Right hindlimb (tissue), 1 donor: ENCODE results near the gene UBA3.

ENCODE experiments used
- DNase-seq: peaks from one replicate; pipeline ENCODE4 v3.0.0-alpha.2; 2018

Gene UBA3

DNA sequence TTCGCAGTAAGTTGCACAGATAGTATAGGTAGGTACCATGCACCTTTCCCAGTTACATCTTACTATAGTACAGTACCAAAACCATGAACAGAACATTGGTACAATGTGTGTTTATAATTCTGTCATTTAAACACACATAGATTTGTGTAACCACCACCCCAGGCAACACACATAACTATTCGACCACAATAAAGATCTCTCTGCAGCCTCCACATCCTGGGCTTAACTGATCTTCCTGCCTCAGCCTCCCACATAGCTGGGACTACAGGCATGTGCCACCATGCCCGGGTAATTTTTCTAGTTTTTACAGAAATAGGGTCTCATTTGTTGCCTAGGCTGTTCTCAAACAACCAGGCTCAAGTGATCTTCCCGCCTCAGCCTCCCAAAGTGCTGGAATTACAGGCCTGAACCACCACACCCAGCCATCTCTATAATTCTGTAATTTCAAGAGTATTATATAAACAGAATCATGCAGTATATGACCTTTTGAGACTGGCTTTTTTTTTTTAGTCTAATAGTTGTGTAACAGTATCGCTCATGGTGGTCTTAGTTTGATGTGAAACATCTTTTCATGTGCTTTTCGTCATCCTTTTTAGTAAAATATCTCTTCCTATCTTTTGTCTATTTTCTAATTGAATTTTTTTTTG lies 14.7 kb downstream of the UBA3 start:
- DNase-seq = no peak

DNA sequence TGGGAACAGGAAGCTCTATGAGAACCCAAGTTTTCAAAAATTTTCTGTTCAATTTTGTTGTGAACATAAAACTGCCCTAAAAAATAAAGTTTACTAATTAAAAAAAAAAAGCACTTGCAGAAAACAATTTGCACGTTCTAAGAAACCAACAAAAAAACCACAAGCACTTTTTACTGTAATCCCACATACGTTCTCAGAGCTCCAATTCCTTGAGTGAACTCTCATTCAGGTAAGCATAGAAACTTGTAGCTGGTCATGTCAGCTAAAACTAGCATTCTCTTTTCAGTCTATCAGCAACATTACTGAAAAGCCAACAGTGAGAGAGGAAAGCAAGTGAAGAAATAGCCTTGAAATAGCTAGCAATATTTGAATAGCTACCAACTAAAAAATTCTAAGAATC lies 16.5 kb downstream of the UBA3 start:
- no peak for DNase-seq

DNA sequence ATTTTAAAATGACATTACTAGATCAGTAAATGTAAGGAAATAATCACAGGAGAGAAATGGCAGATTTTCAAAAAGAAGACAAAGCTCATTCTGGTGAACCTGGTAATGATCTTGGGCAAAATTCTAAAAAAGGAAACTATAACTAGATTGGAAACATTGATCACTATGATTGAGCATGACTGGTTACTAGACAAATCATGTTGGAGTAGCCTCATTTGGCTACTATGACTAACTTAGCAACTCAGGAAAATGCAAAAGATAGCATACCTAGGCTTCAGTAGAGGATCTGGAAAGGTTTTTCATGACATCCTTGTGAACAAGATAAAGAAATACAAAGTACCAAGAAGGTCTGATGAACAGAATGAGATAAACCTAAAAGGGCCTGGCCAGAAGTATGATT lies 20.5 kb downstream of the UBA3 start:
- DNase-seq = no peak

DNA sequence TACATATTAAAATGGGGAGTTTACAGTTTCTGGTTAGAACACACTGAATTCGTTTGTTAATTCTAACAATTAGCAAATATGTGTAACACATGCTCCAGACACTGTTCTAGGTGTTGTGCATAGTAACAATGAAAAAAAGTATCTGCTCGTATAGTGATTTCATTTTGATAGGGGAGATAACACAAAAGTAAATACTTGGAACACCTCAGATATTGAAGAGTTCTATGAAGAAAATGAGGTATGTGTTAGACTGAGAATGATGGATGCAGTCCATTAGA lies 21.3 kb downstream of the UBA3 start:
- DNase-seq = no peak

DNA sequence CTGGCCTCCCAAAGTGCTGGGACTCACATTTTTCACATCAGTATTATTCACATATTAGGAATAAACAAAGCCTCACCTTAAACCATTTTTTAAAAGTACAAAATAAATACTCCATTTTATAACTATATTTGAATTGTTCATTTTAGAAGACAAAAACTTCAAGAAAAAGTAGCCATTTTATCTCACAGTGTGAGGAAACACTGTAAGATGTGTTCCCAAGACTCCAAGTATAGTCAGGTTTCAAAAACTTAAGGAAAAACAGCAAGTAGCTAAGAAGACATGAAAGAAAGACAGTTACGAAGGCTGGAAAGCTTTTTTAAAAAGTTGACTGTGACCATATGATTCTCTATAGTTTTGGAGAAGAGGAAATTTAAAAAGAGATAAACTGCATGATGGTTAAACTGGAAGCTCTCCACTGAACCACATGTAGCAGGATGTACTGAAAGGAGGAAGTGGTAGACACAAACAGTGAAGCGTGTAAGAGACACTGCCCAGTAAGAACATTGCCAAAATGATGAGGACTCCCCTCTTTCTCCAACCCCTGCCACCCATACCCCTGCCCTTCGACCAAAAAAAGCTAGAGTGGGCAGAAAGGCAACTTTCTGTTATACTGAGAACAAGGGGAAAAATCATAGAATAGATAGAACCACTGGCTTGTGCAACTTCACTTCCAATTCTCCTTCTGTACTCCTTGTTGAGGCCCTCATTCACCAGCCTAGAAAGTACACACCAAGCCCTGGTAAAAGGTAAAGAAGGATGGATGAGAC lies 21.8 kb downstream of the UBA3 start:
- DNase-seq = no peak

DNA sequence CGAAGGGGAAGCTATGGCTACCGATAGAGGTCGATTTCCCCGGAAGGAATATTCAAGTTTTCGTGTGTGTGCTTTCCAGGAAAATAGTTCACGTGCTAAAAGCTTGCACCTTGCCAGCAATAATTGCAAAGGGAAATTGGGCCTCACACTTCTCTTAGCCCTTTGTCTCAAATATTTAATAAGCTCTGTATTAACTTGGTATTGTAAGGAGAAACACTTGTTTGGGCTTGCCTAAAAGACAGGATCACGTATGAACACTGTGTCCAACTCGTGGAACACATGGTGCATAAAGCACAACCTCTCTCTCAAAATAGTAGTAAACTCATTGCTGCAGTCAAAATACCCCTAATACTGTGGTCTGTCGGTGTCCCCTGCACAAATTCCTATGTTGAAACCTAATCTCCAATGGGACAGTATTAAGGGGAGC lies 27.7 kb downstream of the UBA3 start:
- DNase-seq = no peak

DNA sequence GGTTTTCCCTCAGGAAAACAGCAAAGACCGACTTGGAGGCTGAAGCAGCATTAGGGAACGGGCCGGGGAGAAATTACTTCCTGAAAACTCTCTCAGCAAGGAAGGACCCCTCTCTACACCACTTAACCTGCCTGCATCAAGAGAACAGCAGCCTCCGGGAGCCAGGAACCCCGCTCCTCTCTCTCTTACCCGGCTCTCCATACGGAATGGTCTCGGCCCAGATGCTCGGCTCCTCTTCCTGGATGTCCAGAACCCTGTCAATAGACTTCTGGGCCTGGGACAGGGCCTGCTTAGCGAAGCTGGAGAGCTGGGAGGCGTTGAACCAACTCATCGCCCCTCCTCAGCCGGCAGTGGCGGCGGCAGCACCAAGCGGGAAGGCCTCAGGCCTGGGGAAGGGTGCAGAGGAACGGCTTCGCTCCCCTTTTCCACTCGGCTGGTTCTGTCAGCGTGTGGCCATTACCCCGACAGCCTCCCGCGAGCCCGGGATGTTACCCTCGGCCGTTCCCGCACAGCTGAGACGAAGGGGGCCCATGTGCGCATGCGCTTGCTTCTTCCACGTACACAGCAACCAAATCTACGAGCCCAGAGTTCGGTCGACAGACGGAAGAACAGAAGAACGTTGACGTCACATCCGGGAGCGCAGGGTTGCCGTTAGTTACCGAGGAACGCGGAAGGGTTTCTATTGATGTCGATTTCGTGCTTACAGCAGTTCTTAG lies 28.3 kb downstream of the UBA3 start, which contains the start of gene TMF1:
Gene TMF1 (minus strand): TSS at position 578 of the 716 bp plus-strand sequence. CDS start 247 bp downstream, at position 331.
- peak; percentile 98 for DNase-seq

DNA sequence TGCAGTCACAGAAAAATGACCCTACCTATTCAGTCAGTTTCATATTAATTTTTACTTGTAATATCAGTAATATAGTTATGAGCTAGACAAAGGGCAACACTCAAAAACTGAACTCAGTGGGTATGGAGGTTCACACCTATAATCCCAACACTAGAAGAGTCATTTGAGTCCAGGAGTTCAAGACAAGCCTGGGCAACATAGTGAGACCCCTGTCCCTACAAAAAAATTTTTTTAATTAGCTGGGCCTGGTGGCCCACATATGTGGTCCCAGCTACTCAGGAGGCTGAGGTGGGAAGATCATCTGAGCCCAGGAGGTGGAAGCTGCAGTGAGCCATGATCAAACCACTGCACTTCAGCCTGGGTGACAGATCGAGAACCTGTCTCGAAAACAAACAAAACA lies 31.2 kb downstream of the UBA3 start:
- DNase-seq = no peak

DNA sequence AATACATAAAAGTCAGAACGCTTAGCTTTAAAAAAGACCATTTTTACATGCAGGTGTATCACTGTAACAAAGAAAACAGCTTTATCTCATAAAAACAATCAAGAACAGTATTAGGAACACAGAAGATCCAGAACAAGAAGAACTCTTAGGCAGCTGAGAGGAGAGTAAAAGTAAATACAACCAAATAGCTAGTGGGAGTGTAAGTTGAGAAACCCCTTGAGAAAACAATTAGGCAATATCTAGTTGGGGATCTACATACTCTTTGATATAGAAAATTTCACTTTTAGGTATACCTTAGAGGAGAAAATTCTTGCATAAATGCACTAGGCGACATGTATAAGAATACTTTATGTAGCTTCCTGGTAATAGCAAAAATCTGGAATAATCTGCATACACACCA lies 35.6 kb downstream of the UBA3 start:
- DNase-seq = no peak

DNA sequence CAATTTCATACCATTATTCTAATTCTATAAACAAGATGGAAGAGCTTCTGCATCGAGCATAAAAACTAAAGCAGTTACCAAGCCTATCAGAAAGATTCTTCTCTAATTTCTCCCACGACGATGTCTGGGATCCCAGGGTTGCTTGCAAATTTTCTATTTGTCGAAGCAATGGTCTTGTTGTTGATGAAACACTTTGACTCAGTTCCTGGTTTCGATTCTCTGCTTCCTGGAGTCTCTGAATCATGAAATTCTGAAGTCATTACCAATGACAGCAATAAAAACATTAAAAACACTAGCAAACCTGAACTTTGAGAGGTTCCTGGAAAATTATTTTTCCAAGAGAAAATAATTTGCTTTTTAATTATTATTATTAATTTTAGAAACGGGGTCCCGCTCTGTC lies 46.7 kb downstream of the UBA3 start:
- no peak for DNase-seq

DNA sequence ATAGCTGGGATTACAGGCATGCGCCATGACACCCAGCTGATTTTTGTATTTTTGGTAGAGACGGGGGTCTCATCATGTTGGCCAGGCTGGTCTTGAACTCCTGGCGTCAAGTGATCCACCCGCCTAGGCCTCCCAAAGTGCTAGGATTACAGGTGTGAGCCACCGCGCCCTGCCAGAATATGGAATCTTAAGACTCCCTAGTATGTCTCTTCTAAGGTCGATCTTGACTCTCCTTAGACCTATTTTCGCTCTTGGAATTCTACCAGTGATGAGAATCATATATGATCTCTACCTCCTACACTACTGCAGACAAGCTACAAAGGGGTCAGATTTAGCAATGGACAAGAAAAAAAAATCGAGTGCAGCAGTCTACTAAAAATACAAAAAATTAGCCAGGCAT lies 47.4 kb downstream of the UBA3 start:
- no peak for DNase-seq

DNA sequence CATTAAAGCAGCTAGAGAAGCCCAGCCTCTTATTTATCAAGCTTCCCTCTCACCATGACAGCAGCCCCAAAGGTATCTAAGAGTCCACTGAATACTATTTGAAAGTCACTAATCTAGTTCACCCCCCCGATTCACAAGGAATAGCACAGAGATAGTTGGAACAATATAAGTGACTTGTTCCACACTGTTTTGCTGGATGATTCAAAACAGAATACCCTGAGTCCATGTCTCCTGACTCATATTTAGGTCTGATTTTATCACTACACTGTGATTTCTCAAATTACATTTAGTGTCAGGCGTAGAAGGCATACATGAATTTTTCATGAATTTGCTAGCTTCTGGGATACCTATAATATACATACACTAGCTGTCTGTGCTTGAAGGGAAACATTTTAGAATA lies 48.0 kb downstream of the UBA3 start:
- no peak for DNase-seq

DNA sequence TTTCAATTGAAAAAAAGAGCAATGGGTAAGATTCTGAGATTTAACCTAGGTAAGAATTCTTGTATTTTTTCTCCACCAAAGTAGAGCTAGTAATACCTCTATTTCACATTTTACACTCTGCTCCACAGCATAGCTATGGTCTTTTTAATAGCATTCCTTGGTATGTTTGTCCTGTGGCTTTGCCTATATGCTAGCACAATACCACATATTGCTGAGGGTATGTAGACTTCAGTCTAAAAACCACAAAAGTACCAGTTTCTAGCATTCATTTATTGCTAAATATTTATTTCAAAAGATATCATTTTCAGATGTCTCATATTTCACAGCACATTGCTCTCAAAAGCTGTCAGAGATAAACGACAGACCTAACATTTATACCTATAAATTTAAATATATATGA lies 48.5 kb downstream of the UBA3 start:
- no peak for DNase-seq

DNA sequence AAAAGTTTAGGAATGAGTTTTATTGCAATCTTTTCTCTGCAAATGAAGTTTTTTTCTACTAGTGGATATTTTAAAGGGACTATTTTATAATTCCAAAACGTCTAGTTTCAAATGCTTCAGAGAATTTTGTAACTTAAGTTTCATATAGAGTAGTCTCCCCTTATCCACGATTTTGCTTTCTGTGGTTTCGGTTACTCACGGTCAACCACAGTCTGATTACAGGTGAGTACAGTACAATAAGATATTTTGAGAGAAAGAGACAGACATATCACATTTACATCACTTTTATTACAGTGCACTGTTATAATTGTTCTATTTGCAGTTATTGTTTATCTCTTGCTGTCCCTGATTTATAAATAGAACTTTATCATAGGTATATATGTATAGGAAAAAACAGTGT lies 59.3 kb downstream of the UBA3 start:
- no peak for DNase-seq

DNA sequence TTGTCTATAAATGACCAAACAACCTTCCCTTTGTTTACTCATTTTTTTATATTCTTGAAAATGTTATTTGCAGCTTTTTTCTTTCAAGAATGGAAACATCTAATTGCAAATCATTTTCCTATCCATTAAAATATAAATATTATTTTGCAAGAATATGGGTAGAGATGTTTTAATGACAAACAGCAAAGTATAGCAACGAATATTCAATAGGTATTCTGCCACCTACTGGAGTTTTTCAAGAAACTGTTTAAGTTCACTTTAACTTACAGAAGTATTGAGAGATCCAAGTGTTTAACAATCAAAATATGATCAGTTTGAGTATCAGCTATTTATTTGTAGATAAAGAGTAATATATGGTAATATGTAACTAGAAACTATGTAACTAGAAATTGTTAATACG lies 59.7 kb downstream of the UBA3 start:
- DNase-seq = no peak

DNA sequence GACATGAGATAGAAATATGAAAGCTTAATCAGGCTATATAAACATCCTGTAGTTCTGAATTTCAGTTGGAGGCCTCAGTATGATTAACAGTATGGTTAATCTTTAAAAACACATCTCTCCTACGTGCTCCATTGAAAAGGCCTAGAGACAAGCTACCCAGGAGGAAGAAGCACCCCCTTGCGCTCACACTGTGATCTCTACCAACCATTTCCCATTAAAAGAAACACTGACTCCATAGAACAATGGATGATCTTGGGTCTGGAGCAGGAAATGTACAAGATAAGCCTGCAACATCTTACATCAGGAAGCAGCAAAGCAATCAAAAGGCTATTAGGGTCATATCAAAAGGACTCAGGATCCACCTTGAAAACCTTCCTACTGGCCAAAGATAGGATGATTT lies 63.3 kb downstream of the UBA3 start:
- DNase-seq = no peak

DNA sequence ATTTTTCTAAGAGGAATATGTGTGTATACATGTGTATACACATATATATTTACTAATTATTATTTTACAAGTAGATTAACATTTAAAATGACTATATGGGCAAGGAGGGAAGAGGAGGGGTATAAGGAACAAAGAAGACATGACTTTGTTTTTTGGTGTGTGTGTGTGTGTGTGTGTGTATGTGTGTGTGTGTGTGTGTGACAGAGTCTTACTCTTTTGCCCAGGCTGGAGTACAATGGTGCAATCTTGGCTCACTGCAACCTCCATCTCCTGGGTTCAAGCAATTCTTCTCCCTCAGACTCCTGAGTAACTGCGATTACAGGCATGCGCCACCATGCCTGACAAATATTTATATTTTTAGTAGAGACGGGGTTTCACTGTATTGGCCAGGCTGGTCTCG lies 64.1 kb downstream of the UBA3 start:
- no peak for DNase-seq

DNA sequence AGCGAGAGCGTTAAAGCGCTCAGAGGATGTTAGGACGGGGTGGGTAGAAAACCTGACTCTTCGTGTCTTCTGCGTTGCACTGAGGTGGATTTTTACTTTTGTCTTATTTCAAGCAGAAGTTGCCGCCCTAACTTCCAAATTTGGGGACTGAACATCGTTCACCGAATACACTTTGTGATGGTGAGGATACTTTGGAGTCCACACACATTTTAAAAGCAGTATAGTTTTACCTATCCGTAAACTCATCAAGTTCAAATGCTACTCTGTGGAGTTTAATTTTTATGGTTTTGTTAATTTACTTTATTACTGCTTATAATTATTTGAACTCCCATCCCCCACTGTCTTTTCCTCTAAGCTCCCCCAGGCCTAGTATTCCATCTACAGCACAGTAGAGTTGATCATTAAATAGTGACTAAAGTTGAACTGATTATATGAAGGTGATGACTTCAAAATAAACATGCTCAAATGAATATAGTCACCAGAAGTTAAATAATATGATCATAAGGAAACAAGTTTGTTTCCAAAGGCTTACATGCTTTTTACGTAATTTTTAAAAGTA lies 66.1 kb downstream of the UBA3 start:
- no peak for DNase-seq

DNA sequence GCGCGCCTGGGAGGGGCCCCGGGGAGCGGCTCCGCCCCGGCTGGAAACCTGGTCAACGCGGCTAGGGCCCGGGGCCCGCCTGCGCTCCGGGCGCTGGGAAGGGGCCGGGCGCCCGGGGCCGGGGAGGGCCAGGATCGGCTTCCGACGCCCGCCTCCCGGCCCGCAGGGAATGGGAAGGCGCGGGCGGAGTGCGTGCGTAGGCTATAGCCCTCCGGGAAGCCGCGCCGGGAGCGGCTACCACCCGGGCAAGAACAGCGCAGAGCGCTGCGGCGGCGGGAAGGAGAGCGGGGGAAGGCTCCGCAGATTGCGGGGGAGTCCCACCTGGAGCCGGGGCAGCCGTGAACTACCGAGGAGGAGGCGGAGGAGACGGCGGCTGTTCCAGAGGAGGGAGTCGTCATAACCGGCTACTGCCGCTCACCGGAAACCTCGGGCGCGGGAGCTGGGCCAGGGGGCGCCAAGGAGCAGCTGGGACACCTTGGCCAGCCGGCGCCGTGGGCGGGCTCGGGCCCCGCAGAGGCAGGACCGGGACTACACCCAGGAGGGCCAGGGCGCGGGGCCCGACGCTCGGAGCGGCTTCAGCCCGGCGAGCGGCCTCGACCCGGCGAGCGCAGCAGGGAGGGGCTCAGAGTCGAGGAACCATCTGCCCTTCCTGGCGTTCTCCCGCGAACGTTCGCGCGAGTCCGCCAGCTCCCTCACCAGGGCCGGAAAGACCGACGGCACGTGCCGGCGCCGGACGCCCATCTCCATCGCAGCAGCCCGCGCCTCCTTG lies 66.7 kb downstream of the UBA3 start, which contains the start of gene EOGT:
Gene EOGT (minus strand): TSS at position 432 of the 769 bp plus-strand sequence. CDS start 3,838 bp downstream, outside the sequence.
- DNase-seq = peak; percentile 91

DNA sequence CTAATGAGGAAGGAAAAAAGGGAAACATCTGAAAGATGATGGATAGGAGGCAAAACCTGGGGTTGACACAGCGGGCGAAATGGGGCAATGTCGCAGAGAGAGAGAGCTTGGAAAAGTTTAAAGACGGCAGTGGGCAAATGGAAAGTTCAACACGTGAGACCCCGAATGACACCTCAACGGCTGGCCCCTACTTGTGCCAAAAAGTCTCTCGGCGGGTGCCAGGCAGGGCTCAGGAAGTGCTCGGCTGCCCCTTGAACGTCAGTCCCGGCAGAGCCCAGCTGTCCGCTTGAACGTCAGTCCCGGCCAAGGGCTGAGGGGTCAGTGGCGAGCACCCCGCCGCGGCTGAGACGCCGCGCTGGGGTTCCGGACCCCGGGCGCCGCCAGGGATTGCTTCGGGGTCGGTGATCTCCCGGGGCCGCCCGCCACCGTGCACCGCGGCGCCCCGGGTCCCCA lies 67.3 kb downstream of the UBA3 start:
- peak; percentile 70 for DNase-seq

DNA sequence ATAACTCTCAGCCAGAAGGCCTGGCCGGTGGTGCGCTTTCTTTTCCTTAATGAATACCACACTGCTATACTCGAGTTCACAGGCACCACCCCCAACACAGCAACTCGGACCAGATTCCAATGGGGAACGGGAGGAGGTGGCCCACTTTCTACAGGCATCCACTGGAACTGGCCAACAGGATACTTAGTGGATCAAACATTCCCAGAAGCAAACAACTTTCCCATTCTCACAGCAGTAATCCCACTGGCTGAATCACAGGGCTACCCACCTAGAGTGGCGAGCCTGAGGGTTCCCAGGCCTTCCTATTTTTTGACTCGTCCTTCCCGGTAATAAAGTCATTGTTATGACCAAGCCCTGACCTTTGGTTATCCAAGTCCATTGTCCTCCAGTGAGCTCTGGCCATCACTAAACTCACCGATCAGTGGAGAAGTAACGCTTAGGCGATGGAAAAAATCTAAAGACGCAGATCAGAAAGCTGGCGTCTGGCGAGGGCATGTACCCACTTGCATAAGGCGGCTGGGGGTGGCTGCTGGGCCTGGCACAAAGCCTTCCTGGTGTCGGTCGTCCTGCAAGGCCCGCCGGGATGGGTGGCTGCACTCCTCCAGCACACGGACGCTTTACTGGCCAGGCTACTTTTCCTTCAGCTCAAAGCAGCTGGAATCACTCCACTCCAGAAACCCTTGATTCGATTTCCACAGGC lies 67.9 kb downstream of the UBA3 start:
- peak; percentile 47 for DNase-seq

DNA sequence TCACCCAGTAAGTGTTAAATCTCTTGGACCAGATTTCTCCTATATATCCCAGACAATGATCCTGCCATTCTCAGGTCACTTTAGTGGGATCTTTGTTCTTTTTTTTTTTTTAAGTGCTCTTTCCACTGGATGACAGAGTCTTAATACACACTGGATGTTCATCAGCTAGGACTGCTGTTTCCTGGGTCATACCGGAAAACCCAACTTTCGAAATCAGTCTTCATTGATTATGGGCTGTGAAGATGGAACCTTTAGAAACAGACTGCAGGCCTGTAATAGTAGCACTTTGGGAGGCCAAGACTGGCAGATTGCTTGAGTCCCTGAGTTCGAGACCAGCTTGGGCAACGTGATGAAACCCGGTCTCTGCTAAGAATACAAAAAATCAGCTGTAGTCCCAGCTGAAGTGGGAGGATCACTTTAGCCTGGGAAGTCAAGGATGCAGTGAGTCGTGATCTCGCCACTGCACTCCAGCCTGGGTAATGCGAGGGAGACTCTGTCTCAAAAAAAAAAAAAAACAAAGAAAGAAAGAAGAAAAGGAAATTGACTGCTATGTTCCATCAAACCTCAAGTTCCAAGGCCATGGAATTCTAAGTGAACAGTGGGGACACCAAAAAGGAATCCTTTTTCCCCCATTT lies 69.0 kb downstream of the UBA3 start:
- no peak for DNase-seq
